HG03095 (cell line): ENCODE results near the gene MUC4.
"Not testable (repeated sequence)": the region's sequence is repeated elsewhere in the genome, so short reads cannot be mapped to it uniquely, and the experiment has no call there.

ENCODE experiments used
- ATAC-seq: cut with Tn5 transposase; IDR thresholded peaks from one replicate; pipeline ENCODE4 v1.9.1; 2021; ENCODE audit warnings: moderate library complexity; ENCODE audit not compliant: unreplicated experiment

The MUC4 gene

GRCh38 chr3:195785781-195786405, 25.8 kb downstream of the MUC4 start:
- not testable (repeated sequence) for ATAC-seq

- ATAC-seq, result not testable (repeated sequence)
These were observed 27.7 kb downstream of the MUC4 start for GRCh38 chr3:195784031-195784430.

GRCh38 chr3:195781236-195781635, 30.5 kb downstream of the MUC4 start:
- ATAC-seq, result not testable (repeated sequence)

- ATAC-seq, result no peak
These were observed 33.8 kb downstream of the MUC4 start for GRCh38 chr3:195777975-195778374.

- ATAC-seq, result no peak
These were observed 36.8 kb downstream of the MUC4 start for GRCh38 chr3:195774917-195775316.

- no peak for ATAC-seq
These were observed 37.7 kb downstream of the MUC4 start for GRCh38 chr3:195773956-195774537.

GRCh38 chr3:195771646-195772300, 40.0 kb downstream of the MUC4 start:
- ATAC-seq, result no peak

- not testable (repeated sequence) for ATAC-seq
These were observed 40.7 kb downstream of the MUC4 start for GRCh38 chr3:195770841-195771645.

- ATAC-seq, result no peak
These were observed 41.5 kb downstream of the MUC4 start for GRCh38 chr3:195770081-195770840.

GRCh38 chr3:195769551-195769950, 42.2 kb downstream of the MUC4 start:
- ATAC-seq, result no peak

- ATAC-seq, result no peak
These were observed 42.9 kb downstream of the MUC4 start for GRCh38 chr3:195768831-195769303.

GRCh38 chr3:195768414-195768813, 43.3 kb downstream of the MUC4 start:
- no peak for ATAC-seq

GRCh38 chr3:195767792-195768191, 43.9 kb downstream of the MUC4 start:
- no peak for ATAC-seq

- ATAC-seq, result no peak
These were observed 45.1 kb downstream of the MUC4 start for GRCh38 chr3:195766671-195767070.

- no peak for ATAC-seq
These were observed 46.6 kb downstream of the MUC4 start for GRCh38 chr3:195764961-195765706.

GRCh38 chr3:195763843-195764825, 47.6 kb downstream of the MUC4 start:
- ATAC-seq, result no peak

GRCh38 chr3:195763076-195763830, 48.5 kb downstream of the MUC4 start:
- ATAC-seq, result no peak

- no peak for ATAC-seq
These were observed 49.1 kb downstream of the MUC4 start for GRCh38 chr3:195762611-195763010.
